HCT116 (cell line): ENCODE measurements around the gene LCOR.

Source experiments
- EGR1 ChIP-seq: IDR thresholded peaks from 2 replicates; pipeline ENCODE4 v1.6.1; 2012; ENCODE audit warnings: low read depth
- EZH2 ChIP-seq: fragments of 200-600 bp; sonication (generic); IDR thresholded peaks from 2 replicates; pipeline ENCODE4 v1.6.1; 2017; ENCODE audit warnings: antibody characterized with exemption, mixed run types
- POLR2A ChIP-seq: IDR thresholded peaks from 2 replicates; pipeline ENCODE4 v1.7.0; 2011; ENCODE audit warnings: borderline replicate concordance; ENCODE audit not compliant: insufficient read depth, insufficient read length; ENCODE audit errors: extremely low read depth
- POLR2AphosphoS5 ChIP-seq: IDR thresholded peaks from 2 replicates; pipeline ENCODE4 v1.6.1; 2011; ENCODE audit warnings: mild to moderate bottlenecking, low read depth, low read length, moderate library complexity
- RAD21 ChIP-seq: IDR thresholded peaks from 2 replicates; pipeline ENCODE4 v1.6.1; 2012; ENCODE audit warnings: low read depth, mild to moderate bottlenecking
- SIN3A ChIP-seq: IDR thresholded peaks from 2 replicates; pipeline ENCODE4 v1.6.1; 2012; ENCODE audit warnings: low read depth
- TCF7L2 ChIP-seq: IDR thresholded peaks from 2 replicates; pipeline ENCODE4 v1.7.0; 2011; ENCODE audit warnings: borderline replicate concordance, inconsistent platforms; ENCODE audit not compliant: insufficient read depth, insufficient read length; ENCODE audit errors: extremely low read depth
- ZFX ChIP-seq: fragments of 450-650 bp; IDR thresholded peaks from 2 replicates; pipeline ENCODE4 v1.6.1; 2017
- TF ChIP-seq, protein P1 (sequence below), 3 experiments: fragments of 200-600 bp in 1 of 3; sonication (generic) in 1 of 3; IDR thresholded peaks in 2 of 3; conservative IDR thresholded peaks in 1 of 3; 2 replicates each; pipeline ENCODE4 v1.5.1; 2012 to 2017; ENCODE audit warnings: low read depth in 2 of 3, low read length in 2 of 3, antibody characterized with exemption in 1 of 3, borderline replicate concordance in 1 of 3, control low read depth in 1 of 3, mild to moderate bottlenecking in 1 of 3, mixed read lengths in 1 of 3, mixed run types in 1 of 3, moderate library complexity in 1 of 3; ENCODE audit not compliant: insufficient read depth in 1 of 3
- TF ChIP-seq, protein P2 (sequence below): IDR thresholded peaks from 2 replicates; pipeline ENCODE4 v1.6.1; 2012
- TF ChIP-seq, protein P3 (sequence below): IDR thresholded peaks from 2 replicates; pipeline ENCODE4 v1.6.1; 2011; ENCODE audit warnings: mild to moderate bottlenecking, low read length, moderate library complexity; ENCODE audit not compliant: insufficient replicate concordance; ENCODE audit errors: extremely low read depth
- TF ChIP-seq, protein P4 (sequence below): IDR thresholded peaks from 2 replicates; pipeline ENCODE4 v1.6.1; 2012
- TF ChIP-seq, protein P5 (sequence below): IDR thresholded peaks from 2 replicates; pipeline ENCODE4 v1.6.1; 2012; ENCODE audit warnings: low read depth

DNA sequence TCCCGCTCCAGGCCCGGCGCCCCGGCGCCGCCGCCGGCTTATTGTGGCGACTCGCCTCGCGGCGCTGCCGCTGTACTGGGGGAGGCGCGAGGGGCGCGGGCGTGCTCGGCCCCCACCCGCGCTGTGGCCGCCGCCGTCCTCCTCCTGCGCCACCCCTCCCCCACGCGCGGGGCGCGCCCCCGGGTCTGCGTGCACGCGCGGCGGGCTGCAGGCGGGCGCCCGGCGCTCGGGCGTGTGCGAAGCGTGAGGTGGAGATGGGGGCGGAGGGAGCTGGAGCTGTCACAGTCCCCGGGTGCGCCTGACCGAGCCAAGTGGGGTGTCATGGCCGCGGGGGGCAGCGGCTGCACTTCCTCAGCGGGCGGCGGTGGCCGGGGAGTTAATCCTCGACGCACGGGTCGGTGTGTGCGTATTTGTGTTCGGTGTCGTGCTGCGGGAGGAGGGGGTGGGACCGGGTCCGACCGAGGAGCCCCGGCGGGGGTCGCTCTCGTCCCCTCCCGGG lies 672 bp downstream of the LCOR start:
- TF ChIP-seq, protein P1, sequence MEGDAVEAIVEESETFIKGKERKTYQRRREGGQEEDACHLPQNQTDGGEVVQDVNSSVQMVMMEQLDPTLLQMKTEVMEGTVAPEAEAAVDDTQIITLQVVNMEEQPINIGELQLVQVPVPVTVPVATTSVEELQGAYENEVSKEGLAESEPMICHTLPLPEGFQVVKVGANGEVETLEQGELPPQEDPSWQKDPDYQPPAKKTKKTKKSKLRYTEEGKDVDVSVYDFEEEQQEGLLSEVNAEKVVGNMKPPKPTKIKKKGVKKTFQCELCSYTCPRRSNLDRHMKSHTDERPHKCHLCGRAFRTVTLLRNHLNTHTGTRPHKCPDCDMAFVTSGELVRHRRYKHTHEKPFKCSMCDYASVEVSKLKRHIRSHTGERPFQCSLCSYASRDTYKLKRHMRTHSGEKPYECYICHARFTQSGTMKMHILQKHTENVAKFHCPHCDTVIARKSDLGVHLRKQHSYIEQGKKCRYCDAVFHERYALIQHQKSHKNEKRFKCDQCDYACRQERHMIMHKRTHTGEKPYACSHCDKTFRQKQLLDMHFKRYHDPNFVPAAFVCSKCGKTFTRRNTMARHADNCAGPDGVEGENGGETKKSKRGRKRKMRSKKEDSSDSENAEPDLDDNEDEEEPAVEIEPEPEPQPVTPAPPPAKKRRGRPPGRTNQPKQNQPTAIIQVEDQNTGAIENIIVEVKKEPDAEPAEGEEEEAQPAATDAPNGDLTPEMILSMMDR (IDR thresholded peaks at IDR 0.05 in 2 of 3, conservative IDR thresholded peaks at IDR 0.05 in 1 of 3; ENCODE audit: borderline replicate concordance in 1 of 3, insufficient read depth in 1 of 3, low read depth in 2 of 3, low read length in 2 of 3), result no peak
- TF ChIP-seq EZH2, result no peak
- TF ChIP-seq POLR2A, result no peak
- TF ChIP-seq, protein P2, sequence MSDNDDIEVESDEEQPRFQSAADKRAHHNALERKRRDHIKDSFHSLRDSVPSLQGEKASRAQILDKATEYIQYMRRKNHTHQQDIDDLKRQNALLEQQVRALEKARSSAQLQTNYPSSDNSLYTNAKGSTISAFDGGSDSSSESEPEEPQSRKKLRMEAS, result peak; percentile 45
- TF ChIP-seq SIN3A, result no peak; the same call in 1 of the 2 replicates
- TF ChIP-seq, protein P3, sequence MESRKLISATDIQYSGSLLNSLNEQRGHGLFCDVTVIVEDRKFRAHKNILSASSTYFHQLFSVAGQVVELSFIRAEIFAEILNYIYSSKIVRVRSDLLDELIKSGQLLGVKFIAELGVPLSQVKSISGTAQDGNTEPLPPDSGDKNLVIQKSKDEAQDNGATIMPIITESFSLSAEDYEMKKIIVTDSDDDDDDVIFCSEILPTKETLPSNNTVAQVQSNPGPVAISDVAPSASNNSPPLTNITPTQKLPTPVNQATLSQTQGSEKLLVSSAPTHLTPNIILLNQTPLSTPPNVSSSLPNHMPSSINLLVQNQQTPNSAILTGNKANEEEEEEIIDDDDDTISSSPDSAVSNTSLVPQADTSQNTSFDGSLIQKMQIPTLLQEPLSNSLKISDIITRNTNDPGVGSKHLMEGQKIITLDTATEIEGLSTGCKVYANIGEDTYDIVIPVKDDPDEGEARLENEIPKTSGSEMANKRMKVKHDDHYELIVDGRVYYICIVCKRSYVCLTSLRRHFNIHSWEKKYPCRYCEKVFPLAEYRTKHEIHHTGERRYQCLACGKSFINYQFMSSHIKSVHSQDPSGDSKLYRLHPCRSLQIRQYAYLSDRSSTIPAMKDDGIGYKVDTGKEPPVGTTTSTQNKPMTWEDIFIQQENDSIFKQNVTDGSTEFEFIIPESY, result no peak
- TF ChIP-seq, protein P4, sequence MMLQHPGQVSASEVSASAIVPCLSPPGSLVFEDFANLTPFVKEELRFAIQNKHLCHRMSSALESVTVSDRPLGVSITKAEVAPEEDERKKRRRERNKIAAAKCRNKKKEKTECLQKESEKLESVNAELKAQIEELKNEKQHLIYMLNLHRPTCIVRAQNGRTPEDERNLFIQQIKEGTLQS, result no peak
- TF ChIP-seq EGR1, result no peak
- TF ChIP-seq POLR2AphosphoS5, result no peak
- TF ChIP-seq, protein P5, sequence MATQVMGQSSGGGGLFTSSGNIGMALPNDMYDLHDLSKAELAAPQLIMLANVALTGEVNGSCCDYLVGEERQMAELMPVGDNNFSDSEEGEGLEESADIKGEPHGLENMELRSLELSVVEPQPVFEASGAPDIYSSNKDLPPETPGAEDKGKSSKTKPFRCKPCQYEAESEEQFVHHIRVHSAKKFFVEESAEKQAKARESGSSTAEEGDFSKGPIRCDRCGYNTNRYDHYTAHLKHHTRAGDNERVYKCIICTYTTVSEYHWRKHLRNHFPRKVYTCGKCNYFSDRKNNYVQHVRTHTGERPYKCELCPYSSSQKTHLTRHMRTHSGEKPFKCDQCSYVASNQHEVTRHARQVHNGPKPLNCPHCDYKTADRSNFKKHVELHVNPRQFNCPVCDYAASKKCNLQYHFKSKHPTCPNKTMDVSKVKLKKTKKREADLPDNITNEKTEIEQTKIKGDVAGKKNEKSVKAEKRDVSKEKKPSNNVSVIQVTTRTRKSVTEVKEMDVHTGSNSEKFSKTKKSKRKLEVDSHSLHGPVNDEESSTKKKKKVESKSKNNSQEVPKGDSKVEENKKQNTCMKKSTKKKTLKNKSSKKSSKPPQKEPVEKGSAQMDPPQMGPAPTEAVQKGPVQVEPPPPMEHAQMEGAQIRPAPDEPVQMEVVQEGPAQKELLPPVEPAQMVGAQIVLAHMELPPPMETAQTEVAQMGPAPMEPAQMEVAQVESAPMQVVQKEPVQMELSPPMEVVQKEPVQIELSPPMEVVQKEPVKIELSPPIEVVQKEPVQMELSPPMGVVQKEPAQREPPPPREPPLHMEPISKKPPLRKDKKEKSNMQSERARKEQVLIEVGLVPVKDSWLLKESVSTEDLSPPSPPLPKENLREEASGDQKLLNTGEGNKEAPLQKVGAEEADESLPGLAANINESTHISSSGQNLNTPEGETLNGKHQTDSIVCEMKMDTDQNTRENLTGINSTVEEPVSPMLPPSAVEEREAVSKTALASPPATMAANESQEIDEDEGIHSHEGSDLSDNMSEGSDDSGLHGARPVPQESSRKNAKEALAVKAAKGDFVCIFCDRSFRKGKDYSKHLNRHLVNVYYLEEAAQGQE, result no peak
- no peak for TF ChIP-seq ZFX
- no peak for TF ChIP-seq TCF7L2
- TF ChIP-seq RAD21, result no peak
